Large intestine (tissue), 12 donors: ENCODE measurements around the gene RPEL1. TPM values are rescaled to one million over a fixed set of nuclear protein-coding genes. Genes with fewer than 3 reads are reported as not detected.
"Not testable (repeated sequence)": the region's sequence is repeated elsewhere in the genome, so short reads cannot be mapped to it uniquely, and the experiment has no call there.

Experiments used
- DNase-seq, 2 donors: peaks; one replicate each; pipeline versions ENCODE4 v3.0.0 to v3.0.0-alpha.2; 2013
- H3K27ac ChIP-seq: one replicate; pipeline ENCODE4 v1.5.1; 2013; ENCODE audit warnings: low read length
- H3K27me3 ChIP-seq: 2 replicates; pipeline ENCODE4 v1.6.1; 2013; ENCODE audit warnings: low read length; ENCODE audit not compliant: control insufficient read depth, insufficient read depth
- H3K36me3 ChIP-seq: 2 replicates; pipeline ENCODE4 v1.6.1; 2013; ENCODE audit warnings: low read length; ENCODE audit not compliant: control insufficient read depth, insufficient read depth
- H3K4me1 ChIP-seq: one replicate; pipeline ENCODE4 v1.6.1; 2013; ENCODE audit warnings: low read length; ENCODE audit not compliant: control insufficient read depth, insufficient read depth
- H3K4me3 ChIP-seq: one replicate; pipeline ENCODE4 v1.5.1; 2013; ENCODE audit warnings: low read length
- H3K9me3 ChIP-seq: one replicate; pipeline ENCODE4 v1.6.1; 2013; ENCODE audit warnings: mild to moderate bottlenecking, low read depth, low read length, moderate library complexity; ENCODE audit not compliant: control insufficient read depth
- WGBS: methylation state at CpG from one replicate; pipeline ENCODE4 v1.1.5; 2013; ENCODE audit warnings: low lambda C conversion rate; ENCODE audit not compliant: insufficient coverage; 5-methylcytosine and 5-hydroxymethylcytosine counted together
- long read RNA-seq, 11 donors: transcript quantifications; one replicate each; lab custom pipeline, GENCODE V29; 2026
- polyA plus RNA-seq: library from polyadenylated mRNA; unstranded; fragments of 120-200 nt; gene quantifications from one replicate; pipeline ENCODE4 v1.2.1, GENCODE V29; 2013

RPEL1 gene
- polyA plus RNA-seq, result 0.09 TPM
- long read RNA-seq, donor 1, result 0 reads
- long read RNA-seq, donor 2, result 0 reads
- long read RNA-seq, donor 3, result 0 reads
- long read RNA-seq, donor 4, result 0 reads
- long read RNA-seq, donor 5, result 0 reads
- long read RNA-seq, donor 6, result 0 reads
- long read RNA-seq, donor 7, result 0 reads
- long read RNA-seq, donor 8, partial matches to known transcripts, result 0 of 1 reads
- long read RNA-seq, donor 8, other reads (novel, unspliced or antisense), result 0 of 1 reads
- long read RNA-seq, donor 9, result 0 reads
- long read RNA-seq, donor 10, result 0 reads
- long read RNA-seq, donor 11, result 0 reads

- 100% methylated on average over 3 of the region's 7 CpGs for WGBS
- peaks cover 17% of the 10 kb centered on the region for H3K4me1 ChIP-seq
- H3K9me3 ChIP-seq, H3K27ac ChIP-seq, H3K27me3 ChIP-seq, DNase-seq, H3K36me3 ChIP-seq, H3K4me3 ChIP-seq: not testable (repeated sequence)
Observed at GRCh38 chr10:103245587-103245986, at the start of gene RPEL1. RPEL1 (plus strand) TSS chr10:103245887; CDS start chr10:103245997, 110 bp downstream.

- no peaks in the 10 kb centered on the region for H3K36me3 ChIP-seq
- H3K4me3 ChIP-seq, result no peak overlapping the region
- no peak for DNase-seq
- peaks cover 6% of the 10 kb centered on the region for H3K4me1 ChIP-seq
- H3K9me3 ChIP-seq, result no peaks in the 10 kb centered on the region
- no peaks in the 10 kb centered on the region for H3K27me3 ChIP-seq
- WGBS, result 40% methylated on average over 2 of the region's 2 CpGs
- no peak overlapping the region for H3K27ac ChIP-seq
Observed at GRCh38 chr10:103196516-103196915, 49.2 kb upstream of the RPEL1 start.

GRCh38 chr10:103197174-103197573 is 48.5 kb upstream of the RPEL1 start:
- H3K27ac ChIP-seq, result peak overlapping the region; percentile 60
- no peaks in the 10 kb centered on the region for H3K9me3 ChIP-seq
- 85% methylated on average over 2 of the region's 3 CpGs for WGBS
- H3K27me3 ChIP-seq, result no peaks in the 10 kb centered on the region
- H3K4me3 ChIP-seq, result no peak overlapping the region
- H3K36me3 ChIP-seq, result no peaks in the 10 kb centered on the region
- peaks cover 6% of the 10 kb centered on the region for H3K4me1 ChIP-seq
- DNase-seq, result peak; percentile 53 to 65

- Histone ChIP-seq H3K4me3 (no peak overlapping the region), H3K36me3 (no peaks in the 10 kb centered on the region), H3K27me3 (no peaks in the 10 kb centered on the region), H3K9me3 (no peaks in the 10 kb centered on the region), H3K4me1 (peaks cover 6% of the 10 kb centered on the region), H3K27ac (no peak overlapping the region)
- WGBS, result 100% methylated on average over 1 of the region's 2 CpGs
- no peak for DNase-seq
Observed at GRCh38 chr10:103197903-103198302, 47.8 kb upstream of the RPEL1 start.

DNA sequence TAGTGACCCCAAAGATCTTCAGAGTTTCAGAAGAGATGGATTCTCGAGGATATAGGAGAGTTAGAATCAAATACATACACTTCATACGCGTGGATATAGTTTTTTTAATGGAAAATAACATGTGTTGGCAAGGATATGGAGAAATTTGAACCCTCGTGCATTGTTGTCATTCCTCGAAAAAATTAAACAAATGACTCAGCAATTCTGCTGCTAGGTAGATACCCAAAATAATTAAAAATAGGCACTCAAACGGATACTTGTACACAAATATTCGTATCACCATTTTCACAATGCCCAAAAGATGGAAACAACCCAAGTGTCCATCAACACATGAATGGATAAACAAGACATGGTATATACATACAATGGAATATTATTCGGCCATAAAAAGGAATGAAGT is 47.0 kb upstream of the RPEL1 start:
- no peaks in the 10 kb centered on the region for H3K36me3 ChIP-seq
- no peak overlapping the region for H3K27ac ChIP-seq
- no peaks in the 10 kb centered on the region for H3K9me3 ChIP-seq
- H3K4me1 ChIP-seq, result peaks cover 6% of the 10 kb centered on the region
- H3K27me3 ChIP-seq, result no peaks in the 10 kb centered on the region
- no peak overlapping the region for H3K4me3 ChIP-seq
- 80% methylated on average over 2 of the region's 8 CpGs for WGBS
- no peak for DNase-seq

- Histone ChIP-seq H3K4me3 (no peak overlapping the region), H3K36me3 (no peaks in the 10 kb centered on the region), H3K9me3 (no peaks in the 10 kb centered on the region), H3K27me3 (no peaks in the 10 kb centered on the region), H3K27ac (no peak overlapping the region), H3K4me1 (peaks cover 6% of the 10 kb centered on the region)
- DNase-seq, result no peak
- WGBS, result no CpG with 5 or more reads among the region's 1 CpG
Observed at GRCh38 chr10:103199488-103199887, 46.2 kb upstream of the RPEL1 start.

DNA sequence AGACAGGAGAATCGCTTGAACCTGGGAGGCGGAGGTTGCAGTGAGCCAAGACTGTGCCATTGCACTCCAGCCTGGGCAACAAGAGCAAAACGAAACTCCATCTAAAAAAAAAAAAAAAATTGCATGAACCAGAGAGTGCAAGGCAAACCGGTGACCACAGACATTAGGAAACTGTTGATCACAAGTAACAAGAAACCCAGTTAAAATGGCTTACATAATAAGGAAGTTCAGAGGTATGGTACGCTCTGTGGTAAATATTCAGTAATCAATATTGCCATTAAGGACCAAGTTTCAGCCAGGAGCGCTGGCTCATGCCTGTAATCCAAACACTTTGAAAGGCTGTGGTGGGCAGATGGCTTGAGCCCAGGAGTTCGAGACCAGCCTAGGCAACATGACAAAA is 43.4 kb upstream of the RPEL1 start:
- Histone ChIP-seq H3K27ac (no peak overlapping the region), H3K9me3 (no peaks in the 10 kb centered on the region), H3K4me3 (no peak overlapping the region), H3K4me1 (peaks cover 3% of the 10 kb centered on the region), H3K27me3 (no peaks in the 10 kb centered on the region), H3K36me3 (no peaks in the 10 kb centered on the region)
- no peak for DNase-seq
- no CpG with 5 or more reads among the region's 7 CpGs for WGBS

DNA sequence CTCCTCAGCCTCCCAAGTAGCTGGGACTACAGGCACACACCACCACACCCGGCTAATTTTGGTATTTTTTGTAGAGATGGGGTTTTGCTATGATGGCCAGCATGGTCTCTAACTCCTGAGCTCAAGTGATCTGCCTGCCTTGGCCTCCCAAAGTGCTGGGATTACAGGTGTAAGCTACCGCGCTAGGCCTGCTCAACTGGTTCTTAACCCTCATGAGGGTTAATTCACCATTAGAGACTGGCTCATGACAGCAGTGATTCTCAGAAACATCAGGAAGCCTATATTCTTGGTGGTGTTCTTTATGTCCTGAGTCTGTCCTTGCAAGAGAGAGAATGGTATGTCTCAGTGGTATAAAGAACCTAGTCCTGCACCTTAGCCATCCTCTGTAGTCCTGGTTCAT is 42.2 kb upstream of the RPEL1 start:
- no peak overlapping the region for H3K27ac ChIP-seq
- WGBS, result no CpG with 5 or more reads among the region's 3 CpGs
- DNase-seq, result no peak
- no peaks in the 10 kb centered on the region for H3K9me3 ChIP-seq
- no peak overlapping the region for H3K4me3 ChIP-seq
- no peaks in the 10 kb centered on the region for H3K36me3 ChIP-seq
- no peaks in the 10 kb centered on the region for H3K27me3 ChIP-seq
- H3K4me1 ChIP-seq, result no peaks in the 10 kb centered on the region

DNA sequence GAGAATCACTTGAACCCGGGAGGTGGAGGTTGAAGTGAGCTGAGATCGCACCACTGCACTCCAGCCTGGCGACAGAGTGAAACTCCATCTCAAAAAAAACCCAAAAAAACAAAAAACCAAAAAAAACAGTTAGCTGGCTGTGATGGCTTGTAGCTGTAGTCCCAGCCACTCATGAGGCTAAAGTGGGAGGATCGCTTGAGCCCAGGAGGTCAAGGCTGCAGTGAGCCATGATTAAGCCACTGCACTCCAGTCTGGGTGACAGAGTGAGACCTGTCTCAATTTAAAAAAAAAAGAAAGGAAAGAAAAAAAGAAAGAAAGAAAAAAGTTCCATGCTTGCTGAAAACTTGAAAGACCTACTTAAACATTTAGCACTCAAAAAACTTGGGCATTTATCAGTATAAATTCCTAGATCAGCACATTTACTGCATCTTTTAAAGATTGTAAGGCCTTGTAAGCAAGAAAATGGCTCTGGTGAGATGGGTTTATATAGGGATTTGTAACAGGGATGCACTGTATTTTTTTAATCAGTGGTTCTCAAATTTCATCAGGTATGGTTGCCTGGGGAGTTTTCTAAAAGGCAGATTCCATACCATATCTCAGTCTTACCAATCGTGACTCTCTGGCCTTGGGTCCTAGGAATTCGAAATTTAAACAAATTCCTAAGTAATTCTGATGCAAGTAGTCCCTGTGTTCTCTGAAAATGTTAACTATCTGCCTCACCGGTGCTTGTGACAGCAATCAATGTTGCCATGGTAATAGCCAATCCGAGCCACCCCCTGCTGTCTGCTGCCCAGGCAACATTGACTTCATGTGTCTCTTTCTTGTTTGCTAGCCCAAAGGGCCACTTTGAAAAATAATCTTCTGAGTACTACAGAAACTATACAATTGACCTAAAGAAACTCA is 41.1 kb upstream of the RPEL1 start:
- no peak overlapping the region for H3K4me3 ChIP-seq
- WGBS, result 67% methylated on average over 1 of the region's 8 CpGs
- no peaks in the 10 kb centered on the region for H3K36me3 ChIP-seq
- H3K9me3 ChIP-seq, result no peaks in the 10 kb centered on the region
- H3K4me1 ChIP-seq, result no peaks in the 10 kb centered on the region
- H3K27ac ChIP-seq, result no peak overlapping the region
- H3K27me3 ChIP-seq, result no peaks in the 10 kb centered on the region
- DNase-seq, result no peak

GRCh38 chr10:103205401-103205800 is 40.3 kb upstream of the RPEL1 start:
- not testable (repeated sequence) for H3K4me1 ChIP-seq, H3K4me3 ChIP-seq, H3K27me3 ChIP-seq, H3K9me3 ChIP-seq, DNase-seq, H3K27ac ChIP-seq, H3K36me3 ChIP-seq
- no CpG with 5 or more reads among the region's 4 CpGs for WGBS
